ENCODE data around the gene TEX101.
"Not testable (repeated sequence)": the region's sequence is repeated elsewhere in the genome, so short reads cannot be mapped to it uniquely, and the experiment has no call there.

The TEX101 gene

GRCh38 chr19:43416951-43417623 lies 2.4 kb downstream of the TEX101 start:
- FAIRE-seq (no peak), DNase-seq (ENCODE audit: insufficient read length, low spot score) (no peak)

DNA sequence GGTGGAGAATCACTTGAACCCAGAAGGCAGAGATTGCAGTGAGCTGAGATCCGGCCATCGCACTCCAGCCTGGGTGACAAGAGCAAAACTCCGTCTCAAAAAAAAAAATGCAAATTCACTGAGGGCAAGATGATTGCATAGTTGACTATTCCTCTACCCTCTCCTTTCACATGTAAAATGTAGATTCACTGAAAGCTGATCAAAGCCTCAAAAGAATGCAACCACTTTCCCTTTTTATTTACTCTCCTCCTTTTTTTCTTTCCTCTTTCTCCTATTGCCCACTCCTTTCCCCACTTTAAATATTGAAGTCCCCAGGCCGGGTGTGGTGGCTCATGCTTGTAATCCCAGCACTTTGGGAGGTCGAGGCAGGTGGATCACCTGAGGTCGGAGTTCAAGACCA lies 6.3 kb downstream of the TEX101 start:
- FAIRE-seq (no peak), DNase-seq (ENCODE audit: insufficient read length, low spot score) (no peak)

DNA sequence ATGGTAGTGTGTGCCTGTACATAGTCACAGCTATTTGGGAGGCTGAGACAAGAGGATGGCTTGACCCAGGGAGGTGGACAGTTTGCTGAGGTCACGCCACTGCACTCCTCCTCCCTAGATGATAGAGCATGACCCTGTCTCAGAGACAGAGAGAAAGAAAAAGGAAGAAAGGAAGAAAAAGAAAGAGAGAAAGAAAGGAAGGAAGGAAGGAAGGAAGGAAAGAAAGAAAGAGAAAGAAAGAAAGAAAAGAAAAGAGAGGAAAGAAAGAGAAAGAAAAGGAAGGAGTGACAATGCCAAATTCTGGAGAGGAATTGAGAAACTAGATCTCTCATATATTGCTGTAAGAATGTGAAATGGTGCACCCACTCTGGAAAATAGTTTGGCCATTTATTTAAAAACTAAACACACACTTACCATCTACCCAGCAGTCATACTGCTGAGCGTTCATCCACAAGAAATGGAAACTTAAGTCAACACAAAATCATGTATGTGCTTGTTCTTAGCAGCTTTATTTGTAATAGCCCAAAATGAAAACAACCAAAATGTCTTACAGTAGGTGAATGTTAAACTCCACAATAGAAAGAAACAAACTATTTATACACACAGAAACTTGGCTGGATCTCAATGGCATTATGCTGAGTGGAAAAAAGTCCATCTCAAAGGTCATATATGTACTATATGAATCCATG lies 7.5 kb downstream of the TEX101 start:
- DNase-seq (ENCODE audit: insufficient read length, low spot score) (no peak), FAIRE-seq (no peak)

GRCh38 chr19:43422689-43423066 lies 8.0 kb downstream of the TEX101 start:
- DNase-seq (ENCODE audit: insufficient read length, low spot score) (no peak), FAIRE-seq (no peak)

- FAIRE-seq (no peak), DNase-seq (ENCODE audit: insufficient read length, low spot score) (no peak)
Measured at GRCh38 chr19:43423779-43424178, 9.1 kb downstream of the TEX101 start.

DNA sequence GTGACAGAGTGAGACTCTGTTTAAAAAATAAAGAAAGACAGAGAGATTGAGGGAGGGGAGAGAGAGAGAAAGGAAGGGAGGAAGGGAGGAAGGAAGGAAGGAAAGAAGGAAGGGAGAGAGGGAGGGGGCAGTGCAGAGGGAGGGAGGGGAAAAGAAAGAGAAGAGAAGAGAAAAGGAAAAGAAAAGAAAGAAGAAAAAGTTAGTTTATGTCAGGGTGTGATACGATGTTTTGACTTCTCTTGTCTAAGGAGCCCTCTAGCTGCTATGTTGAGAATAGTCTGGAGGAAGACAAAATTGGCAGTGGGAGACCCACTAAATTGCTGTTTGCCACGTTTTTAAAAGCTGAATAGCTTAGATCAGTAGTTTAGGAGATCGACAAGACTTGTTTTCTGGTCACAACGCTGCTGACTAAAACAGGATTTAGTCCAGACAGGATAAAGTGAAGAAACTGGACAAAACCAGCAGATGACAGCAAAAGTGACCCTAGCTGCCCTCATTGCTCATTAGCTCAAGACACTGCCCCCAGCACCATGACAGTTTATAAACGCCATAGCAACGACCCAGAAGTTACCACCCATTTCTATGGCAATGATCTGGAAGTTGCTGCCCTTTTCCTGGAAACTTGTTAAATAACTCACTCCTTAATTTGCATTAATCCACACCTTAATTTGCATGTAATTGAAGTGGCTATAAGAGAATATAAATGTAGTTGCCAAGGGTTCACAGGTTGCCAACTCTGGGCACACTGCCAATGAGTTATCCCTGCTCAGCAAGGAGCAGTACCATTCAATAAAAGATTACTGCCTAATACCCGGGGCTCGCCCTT lies 11.1 kb downstream of the TEX101 start:
- no peak for FAIRE-seq
- no peak for DNase-seq (ENCODE audit: insufficient read length, low spot score)

- DNase-seq (ENCODE audit: insufficient read length, low spot score), result no peak
- no peak for FAIRE-seq
Measured at GRCh38 chr19:43429395-43429794, 14.7 kb downstream of the TEX101 start.

- FAIRE-seq (no peak), DNase-seq (ENCODE audit: insufficient read length, low spot score) (no peak)
Measured at GRCh38 chr19:43430142-43430710, 15.5 kb downstream of the TEX101 start.

DNA sequence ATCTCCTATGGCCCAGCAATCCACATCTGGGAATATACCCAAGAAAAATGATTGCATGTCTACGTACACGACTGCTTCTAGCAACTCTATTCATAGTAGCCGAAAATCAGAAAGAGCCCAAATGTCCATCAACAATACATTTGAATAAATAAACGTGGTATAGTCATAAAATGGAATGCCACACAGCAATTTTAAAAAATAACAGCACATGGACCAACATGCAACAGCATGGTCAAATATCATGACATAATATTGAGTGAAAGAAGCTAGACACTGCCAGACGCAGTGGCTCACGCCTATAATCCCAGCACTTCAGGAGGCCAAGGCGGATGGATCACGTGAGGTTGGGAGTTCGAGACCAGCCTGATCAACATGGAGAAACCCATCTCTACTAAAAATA lies 16.3 kb downstream of the TEX101 start:
- DNase-seq (ENCODE audit: insufficient read length, low spot score), result no peak

GRCh38 chr19:43433358-43433673 lies 18.6 kb downstream of the TEX101 start:
- no peak for DNase-seq (ENCODE audit: insufficient read length, low spot score)
- no peak for FAIRE-seq

More for the DNA sequence above, 16.3 kb downstream of the TEX101 start:
- FAIRE-seq, result no peak

- DNase-seq (ENCODE audit: insufficient read length, low spot score) (no peak), FAIRE-seq (no peak)
Measured at GRCh38 chr19:43433689-43434088, 19.0 kb downstream of the TEX101 start.

DNA sequence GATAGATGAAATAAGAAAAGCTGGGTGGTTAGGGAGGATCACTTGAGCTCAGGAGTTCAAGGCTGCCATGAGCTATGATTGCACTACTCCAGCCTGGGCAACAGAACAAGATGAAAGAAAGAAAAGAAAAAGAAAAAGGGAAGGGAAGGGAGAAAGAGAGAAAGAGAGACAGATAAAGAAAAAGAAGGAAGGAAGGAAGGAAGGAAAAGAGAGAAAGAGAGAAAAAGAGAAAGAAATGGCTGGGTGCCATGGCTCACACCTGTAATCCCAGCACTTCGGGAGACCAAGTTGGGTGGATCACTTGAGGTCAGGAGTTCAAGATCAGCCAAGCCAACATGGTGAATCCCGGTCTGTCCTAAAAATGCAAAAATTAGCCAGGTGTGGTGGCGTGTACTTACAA lies 21.1 kb downstream of the TEX101 start:
- DNase-seq (ENCODE audit: insufficient read length, low spot score), result no peak
- FAIRE-seq, result no peak

- DNase-seq (ENCODE audit: insufficient read length, low spot score); FAIRE-seq: not testable (repeated sequence)
Measured at GRCh38 chr19:43437284-43437683, 22.6 kb downstream of the TEX101 start.

GRCh38 chr19:43437712-43438111 lies 23.0 kb downstream of the TEX101 start:
- FAIRE-seq, result no peak
- no peak for DNase-seq (ENCODE audit: insufficient read length, low spot score)

- no peak for DNase-seq (ENCODE audit: insufficient read length, low spot score)
- FAIRE-seq, result no peak
Measured at GRCh38 chr19:43438291-43439031, 23.8 kb downstream of the TEX101 start.

- FAIRE-seq (no peak), DNase-seq (ENCODE audit: insufficient read length, low spot score) (no peak)
Measured at GRCh38 chr19:43439032-43439708, 24.5 kb downstream of the TEX101 start.

DNA sequence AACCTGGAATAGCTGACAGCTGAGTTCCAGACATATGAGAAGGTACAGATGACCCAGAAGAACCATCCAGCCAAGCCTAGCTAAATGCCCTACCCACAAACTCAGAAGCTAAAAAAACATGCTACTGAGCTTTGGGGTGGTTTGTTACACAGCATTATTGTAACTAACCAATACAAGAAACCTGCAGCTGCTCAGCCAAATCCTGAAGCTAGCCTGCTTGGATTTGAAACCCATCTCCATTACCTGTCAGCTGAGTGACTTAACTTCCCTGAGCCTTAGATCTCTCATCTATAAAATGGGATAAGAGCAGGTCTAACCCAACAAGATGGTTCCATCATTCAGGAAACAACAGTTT lies 25.0 kb downstream of the TEX101 start:
- FAIRE-seq (no peak), DNase-seq (ENCODE audit: insufficient read length, low spot score) (no peak)

DNA sequence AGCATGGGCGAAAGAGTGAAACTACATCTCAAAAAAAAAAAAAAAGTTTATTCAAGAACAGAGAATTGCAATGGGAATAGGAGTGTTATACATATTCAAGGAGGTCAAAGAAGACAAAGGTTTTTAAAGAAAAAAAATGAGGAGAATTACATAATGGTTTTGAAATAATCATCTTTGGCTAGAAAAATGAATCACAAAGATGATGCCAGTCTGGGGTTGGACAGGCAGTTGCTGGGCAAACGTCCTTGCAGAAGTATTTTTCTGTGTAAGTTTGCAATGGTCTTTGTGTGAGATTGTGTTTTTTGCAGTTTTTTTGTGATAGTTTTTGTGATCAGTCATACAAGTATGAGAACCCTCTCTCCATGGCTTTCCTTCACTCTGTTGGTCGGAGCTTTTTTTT lies 27.0 kb downstream of the TEX101 start:
- FAIRE-seq, result no peak
- DNase-seq (ENCODE audit: insufficient read length, low spot score), result no peak

DNA sequence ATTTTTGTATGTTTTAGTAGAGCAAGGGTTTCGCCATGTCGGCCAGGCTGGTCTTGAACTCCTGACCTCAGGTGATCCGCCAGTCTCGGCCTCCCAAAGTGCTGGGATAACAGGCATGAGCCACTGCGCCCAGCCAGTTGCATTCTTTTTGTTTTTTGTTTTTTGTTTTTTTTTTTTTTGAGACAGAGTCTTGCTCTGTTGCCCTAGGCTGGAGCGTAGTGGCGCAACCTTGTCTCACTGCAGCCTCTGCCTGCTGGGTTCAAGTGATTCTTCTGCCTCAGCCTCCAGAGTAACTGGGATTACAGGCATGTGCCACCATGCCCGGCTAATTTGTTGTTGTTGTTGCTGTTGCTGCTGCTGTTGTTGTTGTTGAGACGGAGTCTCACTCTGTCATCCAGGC lies 29.4 kb downstream of the TEX101 start:
- FAIRE-seq; DNase-seq (ENCODE audit: insufficient read length, low spot score): not testable (repeated sequence)

DNA sequence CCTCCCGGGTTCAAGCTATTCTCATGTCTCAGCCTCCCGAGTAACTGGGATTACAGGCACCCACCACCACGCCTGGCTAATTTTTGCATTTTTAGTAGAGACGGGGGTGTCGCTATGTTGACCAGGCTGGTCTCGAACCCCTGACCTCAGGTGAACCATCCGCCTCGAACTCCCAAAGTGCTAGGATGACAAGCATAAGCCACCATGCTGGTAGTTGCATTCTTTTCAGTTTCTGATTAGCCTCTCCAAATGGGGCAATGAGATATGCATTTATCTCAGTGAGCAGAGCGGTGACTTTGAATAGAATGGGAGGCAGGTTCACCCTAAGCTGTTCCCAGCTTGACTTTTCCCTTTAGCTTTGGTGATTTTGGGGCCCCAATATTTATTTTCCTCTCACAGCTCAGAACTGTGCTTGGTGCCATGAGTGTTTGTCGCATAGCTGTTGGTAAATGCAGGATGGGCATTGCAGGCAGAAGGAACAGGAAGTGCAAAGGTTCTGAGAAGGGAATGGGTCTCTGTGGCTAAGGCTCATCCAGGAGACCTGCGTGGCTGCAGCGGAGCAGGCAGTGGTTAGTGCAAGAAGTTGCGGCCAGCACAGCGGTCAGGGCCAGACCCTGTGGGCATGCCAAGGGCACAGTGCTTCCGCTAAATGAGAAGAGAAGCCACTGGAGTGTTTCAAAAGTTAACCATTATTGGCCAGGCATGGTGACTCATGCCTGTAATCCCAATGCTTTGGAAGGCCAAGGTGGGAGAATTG lies 30.0 kb downstream of the TEX101 start:
- no peak for FAIRE-seq
- DNase-seq (ENCODE audit: insufficient read length, low spot score), result no peak

Data from GM19239 (cell line).